ENCODE results near the gene DPM2. TPM values are rescaled to one million over a fixed set of nuclear protein-coding genes. Genes with fewer than 3 reads are reported as not detected.

DPM2 gene
- total RNA-seq, 1 donor from 2014 or later, result 14.9 TPM

GRCh38 chr9:127912882-127913281 is 24.8 kb downstream of the DPM2 start:
- intact Hi-C loops (cut with DNase I), result no loop called here
- no peak for DNase-seq (ENCODE audit: low spot score)

- intact Hi-C loops (cut with DNase I), result no loop called here
These were observed 25.4 kb downstream of the DPM2 start for GRCh38 chr9:127912296-127912695.

GRCh38 chr9:127910613-127911205 is 26.9 kb downstream of the DPM2 start:
- no peak for DNase-seq (ENCODE audit: low spot score)
- intact Hi-C loops (cut with DNase I), result no loop called here

More at GRCh38 chr9:127912296-127912695, 25.4 kb downstream of the DPM2 start:
- DNase-seq (ENCODE audit: low spot score), result no peak

- DNase-seq (ENCODE audit: low spot score), result no peak
- intact Hi-C loops (cut with DNase I), result no loop called here
These were observed 27.8 kb downstream of the DPM2 start for GRCh38 chr9:127909839-127910273.

DNA sequence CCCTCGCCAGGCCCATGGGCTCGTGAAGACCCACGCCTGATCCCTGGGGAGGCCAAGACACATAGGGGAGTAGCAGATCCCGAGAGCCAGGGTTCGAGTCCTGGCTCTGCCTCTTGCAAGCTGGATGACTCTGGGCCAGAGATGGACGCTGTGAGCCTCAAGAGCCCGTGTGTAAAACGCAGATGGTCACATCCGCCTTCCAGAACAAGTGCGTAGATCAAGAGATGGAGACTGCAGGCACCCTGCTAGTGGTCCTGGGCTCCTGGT is 29.1 kb downstream of the DPM2 start:
- intact Hi-C loops (cut with DNase I), result no loop called here
- no peak for DNase-seq (ENCODE audit: low spot score)

DNA sequence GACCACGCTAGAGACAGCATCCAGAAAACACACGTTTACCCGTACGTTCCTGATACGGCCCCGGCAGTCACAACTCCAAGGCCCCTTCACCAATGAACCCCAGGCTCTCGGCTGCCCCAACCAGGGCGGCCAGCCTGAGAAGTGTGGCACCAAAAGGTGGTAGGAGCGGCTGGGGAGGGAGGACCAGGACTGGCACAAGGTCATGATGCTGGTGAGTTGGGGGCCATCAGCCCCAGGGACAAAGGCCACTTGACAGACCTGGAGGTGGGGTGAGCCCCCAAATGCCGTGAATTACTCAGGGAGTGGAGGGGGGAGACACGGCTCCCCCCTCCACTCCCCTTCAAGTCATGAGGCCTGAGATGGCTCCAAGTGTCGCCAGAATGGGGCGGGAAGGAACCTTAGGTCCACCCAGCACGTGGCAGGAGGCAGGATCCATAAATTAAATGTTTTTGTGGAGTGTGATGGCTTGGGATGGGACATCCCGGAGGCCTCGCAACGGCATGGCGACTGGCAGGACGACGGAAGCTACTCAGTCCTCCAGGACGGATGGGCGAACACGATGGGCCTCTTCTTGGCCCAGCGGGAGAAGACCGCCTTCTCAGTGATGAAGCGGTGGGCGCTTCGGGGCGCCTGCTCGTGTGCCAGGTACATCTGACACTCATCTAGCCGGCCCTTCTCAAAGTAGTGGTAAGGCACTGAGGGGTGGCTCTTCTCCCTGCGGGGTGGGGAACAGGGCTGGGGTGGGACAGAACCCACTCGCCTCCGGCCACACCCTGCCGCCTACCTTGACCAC is 29.6 kb downstream of the DPM2 start:
- no peak for DNase-seq (ENCODE audit: low spot score)
- intact Hi-C loops (cut with DNase I), result no loop called here

DNA sequence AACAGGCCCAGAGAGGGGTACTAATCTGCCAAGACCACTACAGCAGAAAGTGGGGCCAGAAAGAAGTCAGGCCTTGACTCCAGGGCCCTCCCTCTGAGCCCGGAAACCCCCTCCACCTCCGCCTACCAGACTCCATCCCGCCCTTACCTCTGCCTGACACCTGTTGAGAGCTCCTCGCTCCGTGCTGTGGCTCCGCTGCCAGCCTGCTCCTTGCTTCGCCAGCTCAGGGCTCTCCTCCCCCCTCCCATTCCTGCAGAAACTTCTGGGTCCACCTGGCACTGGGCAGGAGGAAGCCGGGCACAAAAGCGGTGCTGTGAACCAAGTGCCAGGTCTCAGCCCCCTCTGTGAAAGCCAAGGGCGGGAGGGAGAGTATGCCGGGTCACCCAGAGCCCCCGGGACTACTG is 31.9 kb downstream of the DPM2 start:
- intact Hi-C loops (cut with DNase I), result no loop called here
- DNase-seq (ENCODE audit: low spot score), result no peak

GRCh38 chr9:127905004-127905728 is 32.5 kb downstream of the DPM2 start:
- intact Hi-C loops (cut with DNase I), result no loop called here
- DNase-seq (ENCODE audit: low spot score), result no peak

GRCh38 chr9:127904561-127905003 is 33.1 kb downstream of the DPM2 start:
- DNase-seq (ENCODE audit: low spot score), result no peak
- intact Hi-C loops (cut with DNase I), result no loop called here

- intact Hi-C loops (cut with DNase I), result no loop called here
- peak; percentile 86 for DNase-seq (ENCODE audit: low spot score)
These were observed 33.8 kb downstream of the DPM2 start for GRCh38 chr9:127903557-127904475.

- DNase-seq (ENCODE audit: low spot score), result peak; percentile 89
- intact Hi-C loops (cut with DNase I), result loop anchor here (2.0 kb wide), 1 partner anchor 17 kb away; the partner anchor contains the start of gene ST6GALNAC4
These were observed 38.3 kb downstream of the DPM2 start, which contains the start of gene ST6GALNAC6 for GRCh38 chr9:127899128-127899943. Gene ST6GALNAC6 (minus strand): TSS chr9:127899603. CDS start chr9:127897981, 1,622 bp downstream.

DNA sequence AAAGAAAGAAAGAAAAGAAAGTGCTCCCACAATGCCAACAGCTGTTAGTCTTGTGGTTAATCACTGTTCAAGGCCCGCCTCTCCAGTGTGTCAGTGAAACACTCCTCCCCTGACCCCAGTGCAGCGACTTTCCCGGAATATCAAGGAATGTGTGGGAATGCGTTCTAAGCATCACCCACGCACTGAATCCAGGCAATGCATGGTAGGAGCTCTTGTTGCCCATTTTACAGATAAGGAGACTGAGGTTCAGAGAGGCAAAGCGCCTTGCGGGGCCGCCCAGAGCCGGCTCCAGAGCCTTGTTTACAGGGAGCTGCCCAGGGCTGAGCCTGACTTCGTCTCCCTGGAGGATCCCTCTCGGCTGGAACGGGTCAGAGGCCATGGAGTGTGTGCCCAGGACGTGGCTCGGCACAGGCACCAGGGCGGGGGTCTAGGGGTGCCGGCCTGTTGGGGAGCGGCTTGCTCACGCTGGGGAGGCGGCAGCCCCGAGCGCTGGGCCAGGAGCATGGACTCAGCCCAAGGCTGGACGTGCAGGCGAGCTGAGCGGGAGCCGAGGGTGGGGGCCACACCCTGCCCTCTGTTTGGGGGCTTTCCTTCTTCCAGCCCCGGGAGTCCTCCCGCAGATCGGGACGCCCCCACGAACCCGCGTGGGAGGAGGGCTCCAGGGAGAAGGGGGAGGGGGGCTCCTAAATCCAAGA is 39.1 kb downstream of the DPM2 start:
- DNase-seq (ENCODE audit: low spot score), result no peak
- intact Hi-C loops (cut with DNase I), result loop anchor here (2.0 kb wide), 1 partner anchor 18 kb away; the partner anchor contains the start of gene ST6GALNAC4

GRCh38 chr9:127897193-127897692 is 40.4 kb downstream of the DPM2 start:
- DNase-seq (ENCODE audit: low spot score), result no peak
- intact Hi-C loops (cut with DNase I), result loop anchor here (2.0 kb wide), 1 partner anchor 20 kb away; the partner anchor contains the start of gene AK1

GRCh38 chr9:127896395-127897192 is 41.1 kb downstream of the DPM2 start:
- intact Hi-C loops (cut with DNase I), result loop anchor here (2.0 kb wide), 1 partner anchor 20 kb away; the partner anchor contains the start of gene AK1
- DNase-seq (ENCODE audit: low spot score), result no peak

GRCh38 chr9:127895811-127896210 is 41.8 kb downstream of the DPM2 start:
- intact Hi-C loops (cut with DNase I), result loop anchor here (2.0 kb wide), 1 partner anchor 19 kb away; the partner anchor contains the start of gene AK1
- DNase-seq (ENCODE audit: low spot score), result no peak

GRCh38 chr9:127893392-127893791 is 44.3 kb downstream of the DPM2 start:
- no peak for DNase-seq (ENCODE audit: low spot score)
- intact Hi-C loops (cut with DNase I), result no loop called here

DNA sequence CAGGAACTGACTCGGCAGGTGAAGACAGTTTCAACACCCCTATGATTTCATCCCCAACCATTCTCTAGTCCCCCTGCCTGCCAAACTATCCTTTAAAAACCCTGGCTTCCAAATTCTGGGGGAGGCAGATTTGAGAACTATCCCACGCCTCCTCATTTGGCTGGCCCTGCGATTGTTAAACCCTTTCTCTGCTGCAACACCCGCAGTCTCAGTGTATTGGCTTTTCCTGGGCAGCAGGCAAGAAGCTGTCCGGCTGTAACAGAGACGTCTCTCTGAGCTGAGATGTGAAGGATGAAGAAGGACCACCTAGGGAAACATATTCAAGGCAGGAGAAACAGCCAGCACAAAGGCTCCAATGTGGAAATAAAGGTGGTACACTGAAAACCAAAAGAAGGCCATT is 44.8 kb downstream of the DPM2 start:
- DNase-seq (ENCODE audit: low spot score), result no peak
- intact Hi-C loops (cut with DNase I), result no loop called here
